Activated B cell treated with CpG ODN at 0.5 μM for 24 hours (primary cell): ENCODE data around the gene KLK3. TPM values are rescaled to one million over a fixed set of nuclear protein-coding genes. Genes with fewer than 3 reads are reported as not detected.

Source experiments
- ATAC-seq: fragments of 200-7000 bp; cut with Tn5 transposase; one replicate; pipeline ENCODE4 v1.10.0; 2021; ENCODE audit warnings: low read depth, mild to moderate bottlenecking, moderate library complexity
- CTCF ChIA-PET: fragments of 350-600 bp; sonication (Branson Sonifier 250); formaldehyde crosslinking; loops from one replicate; lab custom pipeline; 2021; ENCODE audit warnings: antibody characterized with exemption; lab: Charles Lee
- POLR2A ChIA-PET: fragments of 350-600 bp; sonication (Branson Sonifier 250); formaldehyde crosslinking; loops from one replicate; lab custom pipeline; 2021; ENCODE audit warnings: antibody characterized with exemption; lab: Charles Lee
- DNase-seq: peaks from one replicate; pipeline ENCODE4 v3.0.0; 2022
- H3K27ac Mint-ChIP-seq: one replicate; pipeline ENCODE4 v1.8.0; 2020; ENCODE audit warnings: mixed read lengths
- H3K27me3 Mint-ChIP-seq: one replicate; pipeline ENCODE4 v1.8.0; 2021; ENCODE audit warnings: mixed read lengths
- H3K36me3 Mint-ChIP-seq: one replicate; pipeline ENCODE4 v1.8.0; 2021; ENCODE audit warnings: low read depth, mixed read lengths
- H3K4me1 Mint-ChIP-seq: one replicate; pipeline ENCODE4 v1.8.0; 2021; ENCODE audit warnings: mixed read lengths
- H3K4me3 Mint-ChIP-seq: one replicate; pipeline ENCODE4 v1.8.0; 2020; ENCODE audit warnings: mild to moderate bottlenecking, mixed read lengths
- H3K9me3 Mint-ChIP-seq: one replicate; pipeline ENCODE4 v1.8.0; 2020; ENCODE audit warnings: mixed read lengths
- CTCF ChIP-seq: fragments of 200-600 bp; IDR thresholded peaks from one replicate; pipeline ENCODE4 v1.8.0; 2022; ENCODE audit warnings: antibody characterized with exemption, mild to moderate bottlenecking
- intact Hi-C: fragments of 100-400 bp; cut with micrococcal nuclease; formaldehyde crosslinking; loops from one replicate; pipeline ENCODE4 v1.15.1; 2024
- total RNA-seq: library from RNA; stranded (reverse); gene quantifications from 2 replicates; pipeline ENCODE4 v1.2.3, GENCODE V29; 2022

Gene KLK3
- total RNA-seq, 1 donor from 2014 or later: not detected

GRCh38 chr19:50820086-50820485 lies 34.6 kb upstream of the KLK3 start:
- intact Hi-C loops: no loop called here
- peak overlapping the region; percentile 74 for H3K4me3 Mint-ChIP-seq
- H3K36me3 Mint-ChIP-seq: no peaks in the 10 kb centered on the region
- CTCF ChIA-PET: no interaction called here
- peak overlapping the region; percentile 71 for H3K27ac Mint-ChIP-seq
- ATAC-seq (no peak), DNase-seq (no peak)
- no peak for TF ChIP-seq CTCF
- H3K4me1 Mint-ChIP-seq: peaks cover 69% of the 10 kb centered on the region
- POLR2A ChIA-PET: interaction anchor here (0.6 to 1.8 kb wide), 5 partner anchors 16 to 1285 kb away, joined by 3 to 11 read pairs (median 5); no protein-coding TSS in a partner anchor
- peaks cover 7% of the 10 kb centered on the region for H3K27me3 Mint-ChIP-seq
- no peaks in the 10 kb centered on the region for H3K9me3 Mint-ChIP-seq

GRCh38 chr19:50820549-50821247 lies 34.0 kb upstream of the KLK3 start:
- DNase-seq (no peak), ATAC-seq (no peak)
- intact Hi-C loops: no loop called here
- CTCF ChIA-PET: no interaction called here
- Mint-ChIP-seq H3K4me1 (peaks cover 69% of the 10 kb centered on the region), H3K36me3 (no peaks in the 10 kb centered on the region), H3K27me3 (peaks cover 5% of the 10 kb centered on the region), H3K4me3 (peak overlapping the region; percentile 74), H3K27ac (peak overlapping the region; percentile 71), H3K9me3 (no peaks in the 10 kb centered on the region)
- POLR2A ChIA-PET: interaction anchor here (0.7 to 1.8 kb wide), 2 partner anchors 16 to 1285 kb away, joined by 3 to 11 read pairs; no protein-coding TSS in a partner anchor
- no peak for TF ChIP-seq CTCF

GRCh38 chr19:50821248-50821612 lies 33.5 kb upstream of the KLK3 start:
- ATAC-seq (no peak), DNase-seq (no peak)
- H3K36me3 Mint-ChIP-seq: no peaks in the 10 kb centered on the region
- no peak for TF ChIP-seq CTCF
- peaks cover 6% of the 10 kb centered on the region for H3K27me3 Mint-ChIP-seq
- H3K9me3 Mint-ChIP-seq: no peaks in the 10 kb centered on the region
- CTCF ChIA-PET: no interaction called here
- no peak overlapping the region for H3K27ac Mint-ChIP-seq
- POLR2A ChIA-PET: no interaction called here
- intact Hi-C loops: no loop called here
- peaks cover 65% of the 10 kb centered on the region for H3K4me1 Mint-ChIP-seq
- peak overlapping the region; percentile 16 for H3K4me3 Mint-ChIP-seq

- Mint-ChIP-seq H3K27ac (no peak overlapping the region), H3K36me3 (no peaks in the 10 kb centered on the region), H3K4me1 (peaks cover 63% of the 10 kb centered on the region), H3K27me3 (peaks cover 9% of the 10 kb centered on the region), H3K4me3 (no peak overlapping the region), H3K9me3 (no peaks in the 10 kb centered on the region)
- intact Hi-C loops: no loop called here
- TF ChIP-seq CTCF: no peak
- ChIA-PET POLR2A (no interaction called here), CTCF (no interaction called here)
- ATAC-seq (no peak), DNase-seq (no peak)
Measured at GRCh38 chr19:50821622-50822021, 33.1 kb upstream of the KLK3 start.

- Mint-ChIP-seq H3K4me3 (no peak overlapping the region), H3K27me3 (peaks cover 16% of the 10 kb centered on the region)
- no peak for TF ChIP-seq CTCF
Measured at GRCh38 chr19:50822661-50823208, 32.0 kb upstream of the KLK3 start.

More at GRCh38 chr19:50822661-50823208, 32.0 kb upstream of the KLK3 start:
- Mint-ChIP-seq H3K36me3 (no peaks in the 10 kb centered on the region), H3K9me3 (no peaks in the 10 kb centered on the region), H3K27ac (no peak overlapping the region), H3K4me1 (peaks cover 53% of the 10 kb centered on the region)
- ChIA-PET POLR2A (interaction anchor here (2.7 kb wide), 1 partner anchor 18 kb away, joined by 7 read pairs; no protein-coding TSS in a partner anchor), CTCF (no interaction called here)
- ATAC-seq (no peak), DNase-seq (no peak)
- intact Hi-C loops: no loop called here
